NOMO-1 treated with DMSO at 0.1 percent for 48 hours (cell line): ENCODE results near the gene UST.
"Not testable (repeated sequence)": the region's sequence is repeated elsewhere in the genome, so short reads cannot be mapped to it uniquely, and the experiment has no call there.

Source experiments
- DNase-seq: peaks from one replicate; lab custom pipeline; 2025; ENCODE audit not compliant: unreplicated experiment; lab: John Stamatoyannopoulos, UW

UST gene

DNA sequence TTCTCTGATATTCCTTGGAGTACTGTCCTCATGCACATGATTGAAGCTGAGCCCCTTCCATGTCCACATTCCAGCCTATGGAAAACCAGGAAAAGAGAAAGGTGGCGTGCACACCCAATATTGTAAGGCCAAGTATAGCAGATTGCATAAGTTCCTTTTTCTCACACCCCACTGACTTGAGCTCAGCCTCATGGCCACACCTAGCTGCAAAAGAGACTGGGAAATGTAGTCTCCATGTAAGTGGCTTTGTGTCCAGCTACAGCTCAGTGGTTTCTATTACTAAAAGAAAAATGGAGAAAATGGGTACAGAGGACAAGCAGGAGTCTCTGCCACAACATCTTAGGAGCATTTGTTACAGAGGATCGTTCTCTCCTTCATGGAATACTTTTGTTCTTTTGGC is 10.8 kb upstream of the UST start:
- peak; percentile 66 for DNase-seq

GRCh38 chr6:148736774-148737412 is 9.9 kb upstream of the UST start:
- peak; percentile 45 for DNase-seq

DNA sequence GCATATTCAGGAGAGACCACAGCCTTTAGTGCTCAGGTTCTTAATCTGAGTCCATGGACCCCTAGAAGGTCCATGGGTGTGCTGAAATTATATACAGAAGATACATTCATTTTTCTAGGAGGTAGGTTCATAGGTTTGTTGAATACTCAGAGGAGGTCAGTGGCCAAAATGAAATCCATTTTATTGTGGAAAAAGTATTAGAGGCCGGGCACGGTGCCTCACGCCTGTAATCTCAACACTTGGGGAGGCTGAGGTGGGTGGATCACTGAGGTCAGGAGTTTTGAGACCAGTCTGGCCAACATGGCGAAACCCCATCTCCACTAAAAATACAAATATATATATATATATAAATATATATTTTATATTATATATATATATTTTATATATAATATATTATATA is 9.0 kb upstream of the UST start:
- DNase-seq: no peak

- DNase-seq: peak; percentile 16
Observed at GRCh38 chr6:148738946-148739821, 7.6 kb upstream of the UST start.

DNA sequence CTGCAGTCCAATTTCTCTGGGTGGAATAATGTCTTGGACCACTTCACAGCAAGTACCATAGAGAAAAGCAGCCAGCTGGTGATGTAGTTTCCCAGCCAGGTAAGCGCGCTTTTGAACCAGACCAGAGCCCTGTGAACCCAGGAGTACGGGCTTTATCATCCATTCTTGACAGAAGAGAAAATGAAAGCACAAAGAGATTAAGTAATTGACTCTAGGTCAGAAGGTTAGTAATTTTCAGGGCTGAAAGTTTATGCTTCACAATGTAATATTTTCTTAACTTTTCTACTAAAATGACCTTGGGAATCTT is 7.1 kb upstream of the UST start:
- no peak for DNase-seq

GRCh38 chr6:148743476-148743875 is 3.4 kb upstream of the UST start:
- DNase-seq: no peak

DNA sequence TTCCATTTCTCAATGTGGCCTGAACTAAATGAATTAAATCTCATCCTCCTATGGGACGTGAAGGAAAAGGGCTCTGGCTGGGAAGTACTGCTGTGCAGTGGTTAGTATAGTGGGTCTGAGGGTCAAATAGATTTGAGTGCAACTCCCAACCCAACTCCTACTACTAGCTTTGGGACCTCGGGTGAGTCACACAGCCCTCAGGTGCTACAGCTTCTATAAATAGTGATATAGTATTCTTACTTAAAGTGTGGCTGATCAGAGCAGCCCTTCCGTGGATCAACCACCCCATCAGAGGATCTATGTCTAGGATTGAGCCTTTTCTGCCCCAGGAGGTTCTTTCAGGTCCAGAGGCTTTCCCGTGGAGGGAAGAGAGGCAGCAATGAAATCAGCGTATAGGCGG is 904 bp upstream of the UST start:
- no peak for DNase-seq

DNA sequence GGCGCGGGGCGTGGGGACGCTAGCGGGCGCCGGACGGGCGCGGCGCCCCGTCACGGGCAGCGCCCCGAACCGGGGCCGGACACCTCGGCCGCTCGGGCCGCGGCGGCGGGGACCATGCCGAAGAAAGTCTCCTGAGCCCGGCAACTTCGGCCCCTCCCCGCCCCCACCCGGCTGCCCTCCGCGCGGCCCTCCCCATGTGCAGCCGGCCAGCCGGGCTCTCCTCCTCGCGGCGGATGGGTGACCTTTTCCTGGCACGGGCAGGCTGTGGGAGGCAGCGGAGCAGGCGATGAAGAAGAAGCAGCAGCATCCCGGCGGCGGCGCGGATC is 278 bp downstream of the UST start:
- DNase-seq: no peak

- DNase-seq: no peak
Observed at GRCh38 chr6:148747471-148748165, 788 bp downstream of the UST start.

DNA sequence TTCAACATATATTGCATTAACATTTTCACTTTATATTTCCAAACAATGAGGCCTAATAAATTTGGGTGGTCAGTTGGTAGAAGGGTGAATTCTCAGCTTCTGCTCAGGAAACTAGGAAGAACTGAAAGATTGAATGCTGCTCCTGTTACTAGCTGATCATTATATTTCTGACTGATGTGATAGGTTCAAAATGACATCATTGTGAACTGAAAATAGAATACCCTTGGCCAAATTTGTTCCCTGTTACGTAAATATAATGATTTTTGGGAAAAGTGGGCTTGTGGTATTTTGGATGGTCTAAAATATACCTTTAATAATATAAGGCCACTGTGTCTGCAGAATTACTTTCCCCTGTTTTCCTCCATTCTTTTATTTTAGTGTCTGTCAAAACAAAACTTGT is 2.8 kb downstream of the UST start:
- no peak for DNase-seq

- no peak for DNase-seq
Observed at GRCh38 chr6:148750838-148751792, 4.3 kb downstream of the UST start.

DNA sequence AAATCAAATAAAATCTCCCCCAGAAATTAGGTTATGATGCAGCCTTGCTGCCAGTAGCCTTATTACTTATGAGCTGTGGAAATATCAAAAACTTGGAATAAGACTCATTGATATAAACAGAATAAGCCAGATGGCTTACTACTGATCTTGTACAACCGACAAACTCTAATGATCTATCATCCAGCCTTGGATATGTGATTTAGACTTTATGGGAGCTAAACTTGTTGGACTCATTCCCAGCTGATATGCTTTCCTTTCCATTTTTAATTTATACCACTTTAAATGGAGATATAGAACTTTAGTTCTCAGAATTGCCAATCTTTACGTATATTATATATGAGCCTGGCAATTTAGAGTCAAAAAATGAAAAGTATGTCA is 5.0 kb downstream of the UST start:
- DNase-seq: no peak

DNA sequence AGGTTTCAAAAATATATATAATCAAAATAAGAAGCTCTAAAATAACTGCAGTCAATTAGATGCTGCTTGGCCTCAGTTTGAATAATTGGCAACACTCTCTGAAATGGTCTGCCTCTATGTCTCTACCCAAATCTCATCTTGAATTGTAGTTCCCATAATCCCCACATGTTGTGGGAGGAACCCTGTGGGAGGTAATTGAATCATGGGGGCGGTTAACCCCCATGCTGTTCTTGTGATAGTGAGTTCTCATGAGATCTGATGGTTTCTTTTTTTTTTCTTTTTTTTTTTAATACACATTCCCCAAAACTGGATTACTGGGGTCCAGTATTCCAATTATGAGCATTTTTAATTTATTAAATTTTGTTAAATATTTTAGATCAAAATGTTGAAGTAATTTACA is 8.5 kb downstream of the UST start:
- not testable (repeated sequence) for DNase-seq

- DNase-seq: peak; percentile 49
Observed at GRCh38 chr6:148757944-148758480, 11.2 kb downstream of the UST start.

DNA sequence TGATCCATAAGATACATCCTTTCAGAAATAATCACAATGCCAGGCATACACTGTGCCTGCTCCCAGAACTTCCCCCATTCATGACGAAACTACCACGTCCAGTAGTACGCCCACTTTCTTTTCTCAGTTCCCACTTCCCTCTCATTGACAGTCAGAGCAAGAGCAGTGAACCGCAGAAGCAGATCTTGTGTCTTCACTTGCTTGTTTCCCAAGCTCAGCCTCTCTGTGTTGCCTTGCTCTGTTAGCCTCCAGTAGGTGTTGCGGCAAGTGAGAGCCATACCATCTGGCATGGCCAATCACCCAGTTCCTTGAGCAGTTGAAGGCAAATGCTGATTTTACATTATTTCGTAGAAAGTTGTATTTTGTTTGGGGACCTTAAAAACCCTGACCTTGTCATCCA is 11.7 kb downstream of the UST start:
- DNase-seq: peak; percentile 98

DNA sequence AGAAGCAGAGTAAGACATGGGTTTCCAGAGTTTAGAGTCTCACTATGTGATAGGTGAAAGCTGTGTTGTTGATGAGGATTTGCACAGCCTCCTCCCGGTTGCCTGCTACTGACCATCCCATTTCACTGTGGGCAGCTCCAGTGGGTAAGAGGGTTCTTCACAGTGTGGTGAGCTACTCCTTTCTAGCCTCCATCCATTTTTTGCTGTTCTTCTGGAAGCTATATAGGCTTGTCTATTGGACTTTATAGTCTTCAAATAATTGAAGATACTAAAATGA is 13.4 kb downstream of the UST start:
- DNase-seq: no peak

DNA sequence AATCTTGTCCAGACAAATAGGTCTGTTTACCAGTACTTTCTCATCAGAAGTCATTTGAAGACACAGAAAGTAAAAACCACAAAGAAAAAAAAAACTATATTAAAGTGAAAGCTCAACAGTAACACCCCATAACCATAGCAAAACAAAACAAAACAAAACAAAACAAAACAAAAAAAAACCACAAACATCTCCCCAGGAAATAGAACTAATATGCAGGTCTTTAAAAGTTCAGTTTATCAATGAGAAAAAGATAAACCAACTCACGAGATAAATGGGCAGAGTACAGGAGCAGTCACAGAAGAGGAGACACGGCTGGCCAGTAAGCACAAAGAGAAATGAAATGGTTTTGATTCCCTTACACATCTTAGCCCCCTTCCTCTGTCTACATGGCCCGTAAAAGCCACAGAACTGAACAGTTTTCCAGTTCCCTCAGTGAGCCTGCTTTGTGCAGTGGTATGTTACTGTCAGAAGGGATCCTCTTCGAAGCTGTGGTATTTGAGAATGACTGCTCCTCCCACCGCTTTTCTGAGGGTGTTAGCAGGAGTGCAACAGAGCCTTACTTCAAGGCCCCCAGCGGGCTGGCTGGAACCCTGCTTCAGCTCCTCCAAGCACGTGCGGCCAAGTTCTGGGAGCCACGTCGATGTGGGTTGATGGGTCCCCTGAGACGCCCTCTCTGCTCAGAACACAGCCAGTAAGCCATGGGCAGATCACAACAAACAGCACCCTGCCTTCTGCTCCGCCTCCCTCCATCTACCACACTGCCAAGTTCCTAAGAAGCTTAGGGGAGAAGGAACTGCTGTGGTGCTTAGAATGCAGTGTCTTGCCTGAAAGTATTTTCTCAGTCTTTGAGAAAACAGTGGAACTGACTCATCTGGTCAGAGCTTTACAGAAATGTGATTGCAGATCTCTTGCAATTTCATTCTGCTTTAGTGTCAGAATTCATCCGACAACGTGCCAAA is 14.0 kb downstream of the UST start:
- DNase-seq: peak; percentile 35

DNA sequence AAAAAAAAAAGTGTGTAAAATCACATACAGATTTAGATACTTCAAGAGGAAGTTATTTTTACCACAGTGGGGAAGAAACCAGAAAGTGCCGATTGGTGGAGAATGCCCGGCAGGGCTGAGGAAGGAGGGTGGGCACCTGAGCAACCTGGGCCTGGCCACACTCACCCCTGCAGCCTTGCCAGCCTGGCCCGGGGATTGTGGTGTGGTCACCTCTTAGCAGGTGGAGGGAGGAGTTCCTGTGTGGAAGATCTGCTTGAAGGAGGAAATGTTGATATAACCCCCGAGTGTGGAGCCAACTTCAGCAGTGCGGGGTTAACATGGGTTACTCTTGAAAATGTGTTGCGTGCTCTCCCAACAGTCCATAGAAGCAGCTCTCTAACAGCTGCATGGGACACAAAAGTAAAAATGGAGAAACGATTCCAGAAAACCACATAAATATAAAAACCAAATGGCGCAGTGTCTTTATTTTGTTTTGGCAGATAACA is 14.7 kb downstream of the UST start:
- no peak for DNase-seq

DNA sequence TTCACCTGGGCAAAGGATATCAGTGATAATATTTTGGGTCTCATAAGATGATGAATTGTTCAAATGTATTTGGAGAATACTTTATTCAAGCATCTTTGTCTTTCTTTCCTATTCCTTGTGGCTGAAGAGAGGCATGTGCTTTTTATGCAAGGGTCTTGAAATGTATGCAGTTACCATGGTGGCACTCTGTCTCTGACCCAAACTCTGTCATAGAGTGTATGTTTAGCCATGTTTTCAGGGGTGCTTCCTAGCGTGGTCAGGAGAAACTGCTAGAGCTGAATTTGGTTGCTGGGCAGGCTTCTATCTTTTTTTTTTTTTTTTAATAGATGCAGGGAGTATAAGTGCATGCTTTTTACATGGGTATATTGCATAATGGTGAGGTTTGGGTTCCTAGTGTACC is 15.4 kb downstream of the UST start:
- no peak for DNase-seq
